H9 (cell line): Measurements from ENCODE around the gene LPCAT4. TPM values are rescaled to one million over a fixed set of nuclear protein-coding genes. Genes with fewer than 3 reads are reported as not detected.

Source experiments
- DNase-seq: peaks from one replicate; pipeline ENCODE4 v3.0.0-alpha.2; 2017
- H2AFZ ChIP-seq: one replicate; pipeline ENCODE4 v1.6.1; 2013; ENCODE audit warnings: mild to moderate bottlenecking, low read length, control low read depth, moderate library complexity
- H2AK5ac ChIP-seq: 2 replicates; pipeline ENCODE4 v1.6.1; 2013; ENCODE audit warnings: low read length, control low read depth, mixed read lengths; ENCODE audit not compliant: insufficient read length
- H2BK120ac ChIP-seq: one replicate; pipeline ENCODE4 v1.6.1; 2013; ENCODE audit warnings: low read depth, mild to moderate bottlenecking, low read length, control low read depth, inconsistent platforms; ENCODE audit not compliant: poor library complexity, severe bottlenecking
- H2BK12ac ChIP-seq: 2 replicates; pipeline ENCODE4 v1.6.1; 2013; ENCODE audit warnings: low read length, control low read depth, mixed read lengths, low read depth; ENCODE audit not compliant: insufficient read length
- H2BK15ac ChIP-seq: 2 replicates; pipeline ENCODE4 v1.6.1; 2013; ENCODE audit warnings: low read depth, low read length, control low read depth
- H2BK20ac ChIP-seq: one replicate; pipeline ENCODE4 v1.6.1; 2013; ENCODE audit warnings: low read depth, mild to moderate bottlenecking, low read length, control low read depth, inconsistent platforms; ENCODE audit not compliant: poor library complexity, severe bottlenecking
- H2BK5ac ChIP-seq: 2 replicates; pipeline ENCODE4 v1.6.1; 2013; ENCODE audit warnings: low read length, control low read depth, mixed read lengths; ENCODE audit not compliant: insufficient read length
- H3K14ac ChIP-seq: 2 replicates; pipeline ENCODE4 v1.6.1; 2013; ENCODE audit warnings: low read length, control low read depth; ENCODE audit not compliant: insufficient read depth
- H3K18ac ChIP-seq: 2 replicates; pipeline ENCODE4 v1.6.1; 2013; ENCODE audit warnings: low read depth, mild to moderate bottlenecking, mixed read lengths, low read length, control low read depth; ENCODE audit not compliant: insufficient read length
- H3K23ac ChIP-seq: 2 replicates; pipeline ENCODE4 v1.6.1; 2013; ENCODE audit warnings: low read length, control low read depth, mixed read lengths, low read depth; ENCODE audit not compliant: insufficient read length
- H3K23me2 ChIP-seq: 2 replicates; pipeline ENCODE4 v1.6.1; 2013; ENCODE audit warnings: low read depth, mild to moderate bottlenecking, mixed read lengths, low read length, control low read depth; ENCODE audit not compliant: insufficient read length, poor library complexity, severe bottlenecking
- H3K27ac ChIP-seq: 2 replicates; pipeline ENCODE4 v1.5.1; 2013; ENCODE audit warnings: low read length, control low read depth, mixed read lengths, low read depth; ENCODE audit not compliant: insufficient read length
- H3K27me3 ChIP-seq: 2 replicates; pipeline ENCODE4 v1.6.1; 2013; ENCODE audit warnings: low read length, control low read depth, inconsistent platforms; ENCODE audit not compliant: insufficient read depth
- H3K4ac ChIP-seq: 2 replicates; pipeline ENCODE4 v1.6.1; 2013; ENCODE audit warnings: low read depth, mild to moderate bottlenecking, control low read depth, inconsistent platforms, low read length, moderate library complexity
- H3K4me1 ChIP-seq: 2 replicates; pipeline ENCODE4 v1.6.1; 2013; ENCODE audit warnings: low read length, control low read depth, inconsistent platforms; ENCODE audit not compliant: insufficient read depth
- H3K4me2 ChIP-seq: 2 replicates; pipeline ENCODE4 v1.6.1; 2013; ENCODE audit warnings: low read length, control low read depth, mixed read lengths; ENCODE audit not compliant: insufficient read length, insufficient read depth
- H3K56ac ChIP-seq: 2 replicates; pipeline ENCODE4 v1.6.1; 2013; ENCODE audit warnings: low read depth, mild to moderate bottlenecking, mixed read lengths, low read length, control low read depth; ENCODE audit not compliant: insufficient read length
- H3K79me1 ChIP-seq: 2 replicates; pipeline ENCODE4 v1.6.1; 2013; ENCODE audit warnings: low read depth, mild to moderate bottlenecking, moderate library complexity, low read length, control low read depth, inconsistent platforms; ENCODE audit not compliant: insufficient read depth, poor library complexity, severe bottlenecking
- H3K79me2 ChIP-seq: 2 replicates; pipeline ENCODE4 v1.6.1; 2013; ENCODE audit warnings: low read length, control low read depth, inconsistent platforms; ENCODE audit not compliant: insufficient read depth
- H3K9ac ChIP-seq: 2 replicates; pipeline ENCODE4 v1.6.1; 2013; ENCODE audit warnings: low read length, control low read depth, mixed read lengths; ENCODE audit not compliant: insufficient read length; ENCODE audit errors: extremely low read depth
- H3K9me3 ChIP-seq: one replicate; pipeline ENCODE4 v1.6.1; 2013; ENCODE audit warnings: low read depth, low read length, inconsistent platforms; ENCODE audit not compliant: control insufficient read depth
- H3T11ph ChIP-seq: one replicate; pipeline ENCODE4 v1.6.1; 2013; ENCODE audit warnings: mild to moderate bottlenecking, low read length, control low read depth, inconsistent platforms
- H4K20me1 ChIP-seq: one replicate; pipeline ENCODE4 v1.6.1; 2013; ENCODE audit not compliant: control insufficient read depth, insufficient read length, insufficient read depth
- H4K5ac ChIP-seq: 2 replicates; pipeline ENCODE4 v1.6.1; 2013; ENCODE audit warnings: low read depth, mild to moderate bottlenecking, mixed read lengths, low read length, control low read depth; ENCODE audit not compliant: insufficient read length
- H4K8ac ChIP-seq: replicated peaks from 2 replicates; pipeline ENCODE4 v1.6.1; 2013; ENCODE audit warnings: low read length, control low read depth, mixed read lengths, low read depth; ENCODE audit not compliant: insufficient read length
- H4K91ac ChIP-seq: 2 replicates; pipeline ENCODE4 v1.6.1; 2013; ENCODE audit warnings: low read depth, mild to moderate bottlenecking, moderate library complexity, mixed read lengths, low read length, control low read depth; ENCODE audit not compliant: insufficient read length
- H3K27ac Mint-ChIP-seq, 3 experiments: 2 replicates in 2 of 3; 3 replicates in 1 of 3; pipeline ENCODE4 v1.8.0; 2020 to 2021; ENCODE audit warnings: mixed read lengths in 3 of 3, mild to moderate bottlenecking in 1 of 3, moderate library complexity in 1 of 3
- H3K27me3 Mint-ChIP-seq: 2 replicates; pipeline ENCODE4 v1.8.0; 2021; ENCODE audit warnings: low read depth, mild to moderate bottlenecking, moderate library complexity, mixed read lengths
- H3K36me3 Mint-ChIP-seq, 3 experiments: 2 replicates in 2 of 3; 3 replicates in 1 of 3; pipeline ENCODE4 v1.8.0; 2020 to 2021; ENCODE audit warnings: low read depth in 3 of 3, mixed read lengths in 3 of 3; ENCODE audit not compliant: insufficient read depth in 1 of 3
- H3K4me1 Mint-ChIP-seq, 2 experiments: 2 replicates each; pipeline ENCODE4 v1.8.0; 2020; ENCODE audit warnings: mixed read lengths in 2 of 2
- H3K4me3 Mint-ChIP-seq, 2 experiments: 2 replicates in 1 of 2; 3 replicates in 1 of 2; pipeline ENCODE4 v1.8.0; 2020 to 2021; ENCODE audit warnings: mild to moderate bottlenecking in 2 of 2, mixed read lengths in 2 of 2, moderate library complexity in 1 of 2
- H3K9me3 Mint-ChIP-seq, 2 experiments: 2 replicates in 1 of 2; 3 replicates in 1 of 2; pipeline ENCODE4 v1.8.0; 2020; ENCODE audit warnings: mild to moderate bottlenecking in 2 of 2, mixed read lengths in 2 of 2, moderate library complexity in 1 of 2
- CTCF ChIP-seq: fragments of 200-600 bp; sonication (generic); conservative IDR thresholded peaks from 3 replicates; pipeline ENCODE4 v1.8.0; 2021; ENCODE audit warnings: antibody characterized with exemption, mild to moderate bottlenecking
- WGBS: extraction: QIAGEN DNeasy Blood & Tissue Kit; methylation state at CpG from one replicate; pipeline ENCODE4 v1.1.7; 2013; ENCODE audit warnings: missing lambda C conversion rate, low lambda C conversion rate, mixed read lengths; ENCODE audit not compliant: insufficient read length; ENCODE audit errors: extremely low coverage; 5-methylcytosine and 5-hydroxymethylcytosine counted together
- total RNA-seq: library from RNA; stranded (reverse); gene quantifications from 2 replicates; pipeline ENCODE4 v1.2.1, GENCODE V29; 2021

The LPCAT4 gene
- total RNA-seq, 1 experiment from 2014 or later, result 71.1 TPM

- DNase-seq, result no peak
- Histone ChIP-seq H3K79me1 (peaks cover 3% of the 10 kb centered on the region), H2AK5ac (no peak overlapping the region), H2BK5ac (no peak overlapping the region), H3K23me2 (peaks cover 7% of the 10 kb centered on the region), H2BK15ac (no peak overlapping the region), H2BK20ac (no peak overlapping the region), H4K5ac (no peak overlapping the region), H3K27me3 (no peaks in the 10 kb centered on the region), H2BK12ac (no peak overlapping the region), H3K18ac (no peak overlapping the region), H2AFZ (no peak overlapping the region), H3K4ac (no peak overlapping the region), H4K91ac (no peak overlapping the region), H3K56ac (no peak overlapping the region), H3K23ac (no peak overlapping the region), H3K4me2 (no peak overlapping the region), H4K8ac (no peak overlapping the region), H3K9ac (no peak overlapping the region), H4K20me1 (no peaks in the 10 kb centered on the region), H3K14ac (no peak overlapping the region), H3T11ph (no peak overlapping the region), H3K9me3 (no peaks in the 10 kb centered on the region), H3K27ac (no peak overlapping the region), H2BK120ac (no peak overlapping the region), H3K79me2 (peaks cover 7% of the 10 kb centered on the region; the same call in 1 of the 2 replicates), H3K4me1 (peaks cover 2% of the 10 kb centered on the region; the same call in 1 of the 2 replicates)
- H3K4me1 Mint-ChIP-seq, result peaks cover 10 to 15% of the 10 kb centered on the region in 2 experiments
- H3K9me3 Mint-ChIP-seq, result no peaks in the 10 kb centered on the region
- 0 out of 7 replicates have a peak overlapping the region, but pooled peaks of 1 of the 3 experiments have one; percentile 11 for H3K27ac Mint-ChIP-seq
- WGBS, result no CpG with 5 or more reads among the region's 3 CpGs
- H3K4me3 Mint-ChIP-seq, result no peak overlapping the region; a peak in 1 of 5 replicates
- peaks cover 5% of the 10 kb centered on the region; the same call in 1 of the 2 replicates for H3K27me3 Mint-ChIP-seq
- H3K36me3 Mint-ChIP-seq, result peaks cover 22 to 25% (median 25%) of the 10 kb centered on the region in 3 experiments
- no peak for TF ChIP-seq CTCF
Measured at GRCh38 chr15:34339946-34340345, 27.1 kb downstream of the LPCAT4 start.
